OCI-LY7 (cell line): ENCODE results near the gene CFAP20. TPM values are rescaled to one million over a fixed set of nuclear protein-coding genes. Genes with fewer than 3 reads are reported as not detected.

ENCODE experiments used
- BruUV-seq: library from RNA; stranded (reverse); fragments of 400-500 nt; replicated peaks from 2 replicates; lab custom pipeline; 2021; lab: Mats Ljungman, UMichigan
- CTCF ChIA-PET: fragments of 300-600 bp; sonication (Branson Sonifier 250); formaldehyde crosslinking; loops from one replicate; lab custom pipeline; 2022; ENCODE audit warnings: antibody characterized with exemption; ENCODE audit not compliant: unreplicated experiment; lab: Charles Lee
- POLR2A ChIA-PET: fragments of 300-600 bp; sonication (Branson Sonifier 250); formaldehyde crosslinking; loops from one replicate; lab custom pipeline; 2022; ENCODE audit warnings: antibody characterized with exemption; lab: Charles Lee
- DNase-seq: peaks from one replicate; pipeline ENCODE4 v3.0.0-alpha.2; 2015; ENCODE audit warnings: low spot score
- H2AFZ ChIP-seq: fragments of 200-600 bp; sonication (generic), shearing (Covaris generic); 2 replicates; pipeline ENCODE4 v1.6.1; 2014; ENCODE audit warnings: mild to moderate bottlenecking, antibody characterized with exemption, low read length, moderate library complexity
- H3K27ac ChIP-seq: fragments of 200-600 bp; sonication (generic); 2 replicates; pipeline ENCODE4 v1.5.1; 2014; ENCODE audit warnings: mixed run types, low read depth, mild to moderate bottlenecking, moderate library complexity, low read length, inconsistent platforms; ENCODE audit not compliant: poor library complexity, severe bottlenecking
- H3K36me3 ChIP-seq: fragments of 200-600 bp; sonication (generic); 2 replicates; pipeline ENCODE4 v1.6.1; 2014; ENCODE audit warnings: mild to moderate bottlenecking, antibody characterized with exemption, low read length, moderate library complexity, mixed read lengths; ENCODE audit not compliant: insufficient read depth
- H3K4me1 ChIP-seq: fragments of 200-600 bp; sonication (generic); 2 replicates; pipeline ENCODE4 v1.5.1; 2014; ENCODE audit warnings: mild to moderate bottlenecking, low read length; ENCODE audit not compliant: insufficient read depth, poor library complexity, severe bottlenecking
- H3K4me2 ChIP-seq: fragments of 200-600 bp; sonication (generic); 2 replicates; pipeline ENCODE4 v1.6.1; 2014; ENCODE audit warnings: mild to moderate bottlenecking, low read length
- H3K4me3 ChIP-seq: fragments of 200-600 bp; sonication (generic); 2 replicates; pipeline ENCODE4 v1.5.1; 2014; ENCODE audit warnings: mild to moderate bottlenecking, low read depth, low read length; ENCODE audit not compliant: poor library complexity, severe bottlenecking
- H3K79me2 ChIP-seq: fragments of 200-600 bp; sonication (generic); 2 replicates; pipeline ENCODE4 v1.6.1; 2016; ENCODE audit warnings: low read depth, mild to moderate bottlenecking, low read length, moderate library complexity, mixed read lengths; ENCODE audit not compliant: insufficient read depth
- H3K9me2 ChIP-seq: fragments of 200-600 bp; sonication (generic); 2 replicates; pipeline ENCODE4 v1.6.1; 2016; ENCODE audit warnings: mild to moderate bottlenecking, low read length, mixed read lengths; ENCODE audit not compliant: insufficient read depth
- H3K9me3 ChIP-seq: fragments of 200-600 bp; sonication (generic); 2 replicates; pipeline ENCODE4 v1.6.1; 2014; ENCODE audit warnings: mild to moderate bottlenecking, mixed run types, low read length, mixed read lengths
- H4K20me1 ChIP-seq: fragments of 200-600 bp; sonication (generic); 2 replicates; pipeline ENCODE4 v1.6.1; 2014; ENCODE audit warnings: mild to moderate bottlenecking, antibody characterized with exemption, low read length, moderate library complexity, mixed read lengths; ENCODE audit not compliant: insufficient read depth
- EZH2phosphoT487 ChIP-seq: fragments of 200-600 bp; sonication (generic); IDR thresholded peaks from 2 replicates; pipeline ENCODE4 v1.6.1; 2018; ENCODE audit warnings: low read depth, borderline replicate concordance, mild to moderate bottlenecking, mixed run types, antibody characterized with exemption, low read length, moderate library complexity, mixed read lengths
- intact Hi-C: fragments of 100-400 bp; cut with micrococcal nuclease; formaldehyde crosslinking; loops from one replicate; pipeline ENCODE4 v1.10.0; 2022; ENCODE audit not compliant: unreplicated experiment
- total RNA-seq, 2 experiments: library from RNA; depleted of rRNA in 1 of 2; stranded (reverse); fragments of >200 nt in 1 of 2; shearing (Covaris generic) in 1 of 2; gene quantifications; 2 replicates each; pipeline ENCODE4 v1.2.3, GENCODE V29; 2014 to 2022
- TF ChIP-seq, protein P1 (sequence below): fragments of 200-600 bp; sonication (generic); conservative IDR thresholded peaks from 2 replicates; pipeline ENCODE4 v1.5.1; 2014; ENCODE audit warnings: mild to moderate bottlenecking, antibody characterized with exemption, low read length, moderate library complexity, mixed read lengths

The CFAP20 gene
- total RNA-seq, 2 experiments from 2014 or later: 46.4 to 89.2 TPM

DNA sequence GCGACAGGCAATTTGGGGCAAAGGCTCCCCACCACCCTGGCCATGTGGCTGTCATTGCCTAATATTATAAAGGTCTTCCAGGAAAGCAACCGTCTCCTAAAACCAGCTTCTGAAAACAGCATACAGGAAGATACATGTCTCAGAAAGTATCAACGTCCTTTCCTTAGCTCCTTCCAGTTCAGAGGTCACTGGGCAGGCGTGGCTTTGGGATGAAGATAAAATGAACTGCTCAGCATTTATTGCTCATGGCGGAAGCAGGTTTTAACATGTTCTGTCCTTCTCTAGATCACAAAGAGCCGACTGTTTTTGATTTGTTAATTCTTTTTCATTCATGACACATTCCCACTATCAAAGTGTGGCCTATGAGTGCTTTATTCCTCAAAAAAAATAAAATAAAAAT, 8.0 kb downstream of the CFAP20 start:
- Histone ChIP-seq H2AFZ (no peak overlapping the region), H3K27ac (no peak overlapping the region), H3K4me2 (no peak overlapping the region), H3K36me3 (peaks cover 16% of the 10 kb centered on the region; the same call in 1 of the 2 replicates), H3K9me3 (no peaks in the 10 kb centered on the region), H3K4me3 (no peak overlapping the region), H4K20me1 (peaks cover 36% of the 10 kb centered on the region), H3K79me2 (peaks cover 82% of the 10 kb centered on the region), H3K9me2 (no peaks in the 10 kb centered on the region), H3K4me1 (peaks cover 26% of the 10 kb centered on the region)
- no peak for DNase-seq
- BruUV-seq: no TSS peak
- ChIA-PET CTCF (interaction anchor here (0.7 to 1.4 kb wide), 2 partner anchors 8 to 24 kb away, joined by 3 read pairs; partner anchors contain the start of gene CFAP20), POLR2A (interaction anchor here (0.6 to 2.0 kb wide), 3 partner anchors 86 to 177 kb away, joined by 4 to 5 read pairs (median 5); no protein-coding TSS in a partner anchor)
- intact Hi-C loops: no loop called here
- TF ChIP-seq, protein P1, sequence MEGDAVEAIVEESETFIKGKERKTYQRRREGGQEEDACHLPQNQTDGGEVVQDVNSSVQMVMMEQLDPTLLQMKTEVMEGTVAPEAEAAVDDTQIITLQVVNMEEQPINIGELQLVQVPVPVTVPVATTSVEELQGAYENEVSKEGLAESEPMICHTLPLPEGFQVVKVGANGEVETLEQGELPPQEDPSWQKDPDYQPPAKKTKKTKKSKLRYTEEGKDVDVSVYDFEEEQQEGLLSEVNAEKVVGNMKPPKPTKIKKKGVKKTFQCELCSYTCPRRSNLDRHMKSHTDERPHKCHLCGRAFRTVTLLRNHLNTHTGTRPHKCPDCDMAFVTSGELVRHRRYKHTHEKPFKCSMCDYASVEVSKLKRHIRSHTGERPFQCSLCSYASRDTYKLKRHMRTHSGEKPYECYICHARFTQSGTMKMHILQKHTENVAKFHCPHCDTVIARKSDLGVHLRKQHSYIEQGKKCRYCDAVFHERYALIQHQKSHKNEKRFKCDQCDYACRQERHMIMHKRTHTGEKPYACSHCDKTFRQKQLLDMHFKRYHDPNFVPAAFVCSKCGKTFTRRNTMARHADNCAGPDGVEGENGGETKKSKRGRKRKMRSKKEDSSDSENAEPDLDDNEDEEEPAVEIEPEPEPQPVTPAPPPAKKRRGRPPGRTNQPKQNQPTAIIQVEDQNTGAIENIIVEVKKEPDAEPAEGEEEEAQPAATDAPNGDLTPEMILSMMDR: no peak
- no peak for TF ChIP-seq EZH2phosphoT487

DNA sequence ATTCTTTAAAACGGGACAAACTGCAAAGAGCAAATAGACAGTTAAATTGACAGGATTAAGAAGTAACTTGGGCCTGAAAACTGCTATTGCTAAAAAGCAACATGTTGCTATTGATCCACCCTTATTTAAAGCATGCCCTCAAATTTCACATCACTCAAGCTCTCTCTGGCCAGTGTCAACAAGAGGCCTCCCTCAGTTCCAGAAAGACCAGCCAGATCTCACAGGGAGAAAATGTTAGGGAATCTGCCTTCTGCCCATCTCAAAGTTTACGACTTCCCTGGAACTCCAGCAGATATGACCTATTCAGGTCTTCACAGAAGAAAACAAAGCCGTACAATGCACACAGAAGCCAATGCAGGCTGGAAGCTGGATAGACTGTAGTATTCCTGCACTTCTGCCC, 8.9 kb downstream of the CFAP20 start:
- Histone ChIP-seq H4K20me1 (peaks cover 30% of the 10 kb centered on the region), H3K36me3 (peaks cover 21% of the 10 kb centered on the region), H3K9me3 (no peaks in the 10 kb centered on the region), H3K9me2 (no peaks in the 10 kb centered on the region), H3K4me1 (peaks cover 22% of the 10 kb centered on the region), H3K79me2 (peaks cover 73% of the 10 kb centered on the region), H3K27ac (no peak overlapping the region), H3K4me2 (no peak overlapping the region), H2AFZ (no peak overlapping the region), H3K4me3 (no peak overlapping the region)
- TF ChIP-seq, protein P1: no peak
- no peak for TF ChIP-seq EZH2phosphoT487
- no peak for DNase-seq
- ChIA-PET POLR2A (interaction anchor here (0.5 to 2.0 kb wide), 3 partner anchors 9 to 97 kb away, joined by 3 to 5 read pairs (median 5); partner anchors contain the start of gene CFAP20), CTCF (no interaction called here)
- no TSS peak for BruUV-seq
- intact Hi-C loops: no loop called here

DNA sequence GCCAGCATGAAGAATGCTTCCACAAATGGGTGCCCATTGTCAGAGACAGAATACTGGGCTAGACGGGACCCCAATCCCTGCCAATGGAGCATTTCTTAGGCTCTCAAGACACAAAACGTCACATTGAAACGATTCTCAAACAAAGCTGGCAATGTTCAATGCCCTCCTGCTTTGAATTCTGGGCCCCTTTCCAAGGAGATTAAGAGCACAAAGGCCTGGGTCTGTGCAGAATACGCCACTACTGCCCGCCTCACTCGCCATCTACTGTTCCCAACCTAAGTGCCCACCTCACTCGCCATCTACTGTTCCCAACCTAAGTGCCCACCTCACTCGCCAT, 9.7 kb downstream of the CFAP20 start:
- peaks cover 20% of the 10 kb centered on the region for H3K4me1 ChIP-seq
- H3K36me3 ChIP-seq: peaks cover 29% of the 10 kb centered on the region
- no peaks in the 10 kb centered on the region for H3K9me3 ChIP-seq
- no TSS peak for BruUV-seq
- no peak for DNase-seq
- H4K20me1 ChIP-seq: peaks cover 30% of the 10 kb centered on the region
- H3K4me3 ChIP-seq: no peak overlapping the region
- H3K79me2 ChIP-seq: peaks cover 65% of the 10 kb centered on the region
- no peak overlapping the region for H2AFZ ChIP-seq
- intact Hi-C loops: no loop called here
- H3K27ac ChIP-seq: no peak overlapping the region
- ChIA-PET CTCF (no interaction called here), POLR2A (interaction anchor here (1.1 kb wide), 1 partner anchor 10 kb away, joined by 3 read pairs; the partner anchor contains the start of gene CFAP20)
- TF ChIP-seq, protein P1: no peak
- H3K9me2 ChIP-seq: no peaks in the 10 kb centered on the region
- H3K4me2 ChIP-seq: no peak overlapping the region
